GM23248 (cell line): ENCODE data around the gene KLHDC8B.

Experiments used
- EZH2 ChIP-seq: fragments of 200-600 bp; sonication (generic); IDR thresholded peaks from 2 replicates; pipeline ENCODE4 v1.6.1; 2018; ENCODE audit warnings: antibody characterized with exemption, mild to moderate bottlenecking; ENCODE audit not compliant: insufficient read depth, poor library complexity, severe bottlenecking
- EZH2phosphoT487 ChIP-seq: fragments of 200-600 bp; sonication (generic); IDR thresholded peaks from 2 replicates; pipeline ENCODE4 v1.6.1; 2018; ENCODE audit warnings: antibody characterized with exemption, moderate library complexity, mild to moderate bottlenecking, low read depth; ENCODE audit not compliant: insufficient read depth

DNA sequence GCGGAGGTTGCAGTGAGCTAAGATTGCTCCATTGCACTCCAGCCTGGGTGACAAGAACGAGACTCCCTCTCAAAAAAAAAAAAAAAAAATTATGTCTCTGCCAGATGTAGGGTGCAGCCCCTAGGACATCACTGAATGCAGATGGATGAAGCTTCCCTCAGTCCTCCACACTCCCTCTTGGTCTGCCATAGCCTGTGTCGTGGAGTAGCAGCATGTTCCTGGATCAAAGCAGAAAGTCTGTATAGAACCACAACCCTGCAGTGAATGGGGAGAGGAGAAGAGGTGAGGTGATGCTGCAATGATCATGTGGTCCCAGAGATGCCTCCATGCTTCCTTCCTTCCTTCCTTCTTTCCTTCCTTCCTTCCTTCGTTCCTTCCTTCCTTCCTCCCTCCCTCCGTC is 23.2 kb upstream of the KLHDC8B start:
- TF ChIP-seq EZH2phosphoT487 (no peak), EZH2 (no peak)
